T-helper 1 cell treated with Interleukin-12 subunit alpha and Interleukin-12 subunit beta and Interleukin-4 antibody, amounts not matched to agents 30 μg/mL and 1 μg/mL, for 36 hours (primary cell): Measurements from ENCODE around the gene PITX2.

Source experiments
- H3K27ac Mint-ChIP-seq: one replicate; pipeline ENCODE4 v1.8.0; 2021; ENCODE audit warnings: mild to moderate bottlenecking, mixed read lengths
- H3K27me3 Mint-ChIP-seq: one replicate; pipeline ENCODE4 v1.8.0; 2021; ENCODE audit warnings: low read depth, mixed read lengths
- H3K36me3 Mint-ChIP-seq: one replicate; pipeline ENCODE4 v1.8.0; 2021; ENCODE audit warnings: low read depth, mixed read lengths
- H3K4me1 Mint-ChIP-seq: one replicate; pipeline ENCODE4 v1.8.0; 2021; ENCODE audit warnings: low read depth, mixed read lengths
- H3K4me3 Mint-ChIP-seq: one replicate; pipeline ENCODE4 v1.8.0; 2021; ENCODE audit warnings: mild to moderate bottlenecking, moderate library complexity, mixed read lengths
- H3K9me3 Mint-ChIP-seq: one replicate; pipeline ENCODE4 v1.8.0; 2021; ENCODE audit warnings: mixed read lengths

The PITX2 gene

DNA sequence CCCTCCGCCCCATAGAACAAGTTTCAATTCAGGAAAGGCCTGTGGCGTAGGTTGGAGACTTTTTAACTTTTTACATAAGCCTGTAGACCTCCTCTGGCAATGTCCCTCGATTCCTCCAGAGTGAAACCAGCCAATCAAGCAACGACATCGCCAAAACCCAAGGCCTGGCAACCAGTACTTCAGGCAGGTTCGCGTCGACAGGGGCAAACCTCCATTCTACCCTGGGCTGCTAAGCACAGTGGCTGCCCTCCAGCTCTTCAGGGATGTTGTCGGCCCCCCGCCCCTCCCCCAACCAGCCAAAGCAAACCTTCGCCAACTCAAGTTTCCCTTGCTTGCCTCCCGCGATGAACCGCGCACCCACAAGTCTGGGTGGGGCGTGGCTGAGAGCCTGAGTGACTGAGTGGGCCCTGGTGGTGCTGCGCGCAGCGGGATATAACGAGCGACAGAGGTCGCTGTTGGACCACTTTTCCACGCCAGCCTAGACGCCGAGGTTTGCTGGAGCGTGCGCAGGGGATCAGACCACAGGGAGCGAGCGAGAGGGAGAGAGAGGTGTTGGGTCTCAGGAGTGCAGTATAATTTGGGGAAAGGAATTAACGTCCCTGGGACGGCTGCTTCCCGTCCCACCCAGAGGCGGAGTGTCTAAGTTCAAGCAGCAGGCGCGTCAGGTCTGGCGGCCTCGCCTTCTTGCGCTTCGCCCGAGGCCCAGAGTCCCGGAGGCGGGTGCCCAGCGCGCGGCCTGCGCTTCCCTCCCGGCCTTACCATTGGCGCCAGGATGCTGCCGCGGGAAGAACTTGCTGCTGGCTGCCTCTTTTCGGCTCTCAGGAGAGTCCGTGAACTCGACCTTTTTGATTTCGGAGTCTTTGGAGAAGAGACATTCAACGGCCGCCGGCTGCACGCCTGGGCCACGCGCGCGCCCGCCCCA is 9.0 kb upstream of the PITX2 start:
- H3K4me3 Mint-ChIP-seq = peak overlapping the region; percentile 63
- H3K27ac Mint-ChIP-seq = peak overlapping the region; percentile 84
- H3K4me1 Mint-ChIP-seq = peaks cover 2% of the 10 kb centered on the region
- H3K9me3 Mint-ChIP-seq = peaks cover 3% of the 10 kb centered on the region
- peaks cover 92% of the 10 kb centered on the region for H3K27me3 Mint-ChIP-seq
- peaks cover 6% of the 10 kb centered on the region for H3K36me3 Mint-ChIP-seq

DNA sequence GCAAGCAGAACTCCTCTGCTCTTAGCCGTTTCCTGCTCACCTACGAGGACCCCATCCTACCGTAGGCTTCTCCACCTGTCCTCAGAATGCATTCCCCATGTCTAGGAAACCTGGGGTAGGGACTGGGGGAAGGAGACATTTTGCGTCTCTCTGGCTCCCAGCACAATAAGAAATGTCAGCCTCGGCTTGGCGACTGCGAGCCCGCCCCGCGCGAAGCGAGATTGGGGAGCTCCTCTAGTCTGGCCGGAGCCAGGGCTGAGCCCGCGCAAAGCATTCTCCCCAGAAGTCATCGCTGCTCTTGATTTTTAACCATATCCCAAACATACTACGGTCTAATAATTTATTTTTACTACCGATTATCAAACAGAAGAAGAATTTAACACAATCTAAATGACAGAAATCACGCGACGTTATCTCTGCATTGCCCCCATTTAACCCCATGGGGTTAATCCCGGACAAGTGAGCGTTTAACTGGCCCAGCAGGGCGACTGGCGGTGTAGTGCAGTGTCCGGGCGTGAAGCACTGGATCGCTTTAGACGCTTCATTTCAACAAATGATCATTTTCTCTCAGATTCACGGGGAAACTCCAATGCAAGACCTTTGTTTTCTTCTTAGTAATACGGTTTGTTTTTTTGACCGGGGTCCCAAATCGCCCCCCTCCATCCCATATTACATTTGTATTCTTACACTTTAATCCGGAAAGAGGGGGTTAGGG is 8.0 kb upstream of the PITX2 start:
- Mint-ChIP-seq H3K27ac (peak overlapping the region; percentile 55), H3K27me3 (peaks cover 93% of the 10 kb centered on the region), H3K4me3 (no peak overlapping the region), H3K36me3 (peaks cover 6% of the 10 kb centered on the region), H3K9me3 (peaks cover 3% of the 10 kb centered on the region), H3K4me1 (peaks cover 2% of the 10 kb centered on the region)

DNA sequence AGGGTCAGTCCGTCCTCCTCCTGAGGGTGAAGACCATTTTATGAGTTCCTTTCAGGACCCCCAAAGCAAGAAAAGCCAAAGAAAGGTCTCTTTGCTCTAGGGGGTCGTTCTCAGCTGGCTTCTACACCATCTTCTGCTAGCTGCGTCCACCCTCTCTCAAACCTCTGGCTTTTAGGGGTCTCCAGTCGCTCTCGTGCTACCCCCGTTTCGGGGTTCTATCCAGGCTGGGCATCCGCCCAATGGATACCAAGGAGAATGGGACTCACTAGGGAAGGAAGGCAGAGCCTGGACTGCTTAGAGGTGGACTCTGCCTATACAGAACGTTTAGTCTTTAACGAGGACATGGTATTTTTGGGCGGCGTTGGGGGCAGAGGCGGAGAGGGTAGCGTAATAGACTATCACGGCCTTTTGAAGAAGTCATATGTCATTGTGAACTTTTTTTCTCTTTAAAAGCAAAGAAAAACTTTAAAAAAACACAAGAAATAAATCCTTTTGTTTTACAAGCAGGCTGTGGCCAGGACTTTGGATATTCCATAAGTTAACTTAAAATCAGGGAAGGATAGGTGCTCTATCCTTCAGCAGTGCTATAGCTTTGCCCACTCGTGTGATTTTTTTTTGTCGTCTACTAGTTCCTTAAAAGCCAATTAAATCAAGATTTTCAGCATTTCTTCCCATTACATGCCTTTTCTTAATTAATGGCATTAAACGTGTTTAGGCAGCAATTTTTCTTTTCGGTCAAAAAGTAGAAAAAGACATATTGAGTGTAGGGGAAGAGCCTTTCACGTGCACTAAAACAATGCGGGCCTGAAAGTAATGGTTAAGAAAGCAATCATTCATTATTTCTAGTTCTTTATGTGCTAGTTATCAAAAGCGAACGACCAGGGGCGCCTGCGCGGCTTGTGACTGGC is 7.2 kb upstream of the PITX2 start:
- peaks cover 6% of the 10 kb centered on the region for H3K36me3 Mint-ChIP-seq
- peaks cover 94% of the 10 kb centered on the region for H3K27me3 Mint-ChIP-seq

DNA sequence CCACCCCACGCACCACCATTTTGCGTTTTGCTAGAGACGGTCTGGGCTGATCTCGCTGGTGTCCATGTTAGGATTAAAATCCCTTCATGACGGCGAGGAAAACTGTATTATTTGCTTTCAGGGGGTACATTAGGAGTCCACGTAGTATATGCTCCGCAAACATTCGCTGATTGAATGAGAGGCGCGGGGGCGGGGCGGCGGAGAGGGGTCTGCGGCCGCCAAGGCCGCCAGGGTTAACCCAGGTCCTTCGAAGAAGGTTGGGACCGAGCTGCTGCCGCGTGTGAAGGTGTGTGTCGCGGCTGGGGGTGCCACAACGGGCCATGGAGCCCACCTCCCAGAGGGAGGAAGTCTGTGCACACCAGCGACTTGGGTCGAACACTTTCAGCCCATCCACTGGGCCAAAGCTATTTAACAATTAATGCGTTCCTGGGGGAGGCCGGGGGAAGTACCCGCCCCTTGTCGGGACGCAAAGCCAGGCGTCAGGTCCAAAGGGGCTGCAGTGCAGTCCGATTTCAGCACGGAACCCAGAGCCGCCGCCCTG is 6.4 kb upstream of the PITX2 start:
- Mint-ChIP-seq H3K4me3 (no peak overlapping the region), H3K36me3 (peaks cover 4% of the 10 kb centered on the region), H3K9me3 (peaks cover 3% of the 10 kb centered on the region), H3K27ac (peak overlapping the region; percentile 24), H3K4me1 (peaks cover 2% of the 10 kb centered on the region), H3K27me3 (peaks cover 94% of the 10 kb centered on the region)

More for the DNA sequence above, 7.2 kb upstream of the PITX2 start:
- H3K27ac Mint-ChIP-seq = peak overlapping the region; percentile 51
- H3K4me1 Mint-ChIP-seq = peaks cover 2% of the 10 kb centered on the region
- peaks cover 3% of the 10 kb centered on the region for H3K9me3 Mint-ChIP-seq
- H3K4me3 Mint-ChIP-seq = no peak overlapping the region

DNA sequence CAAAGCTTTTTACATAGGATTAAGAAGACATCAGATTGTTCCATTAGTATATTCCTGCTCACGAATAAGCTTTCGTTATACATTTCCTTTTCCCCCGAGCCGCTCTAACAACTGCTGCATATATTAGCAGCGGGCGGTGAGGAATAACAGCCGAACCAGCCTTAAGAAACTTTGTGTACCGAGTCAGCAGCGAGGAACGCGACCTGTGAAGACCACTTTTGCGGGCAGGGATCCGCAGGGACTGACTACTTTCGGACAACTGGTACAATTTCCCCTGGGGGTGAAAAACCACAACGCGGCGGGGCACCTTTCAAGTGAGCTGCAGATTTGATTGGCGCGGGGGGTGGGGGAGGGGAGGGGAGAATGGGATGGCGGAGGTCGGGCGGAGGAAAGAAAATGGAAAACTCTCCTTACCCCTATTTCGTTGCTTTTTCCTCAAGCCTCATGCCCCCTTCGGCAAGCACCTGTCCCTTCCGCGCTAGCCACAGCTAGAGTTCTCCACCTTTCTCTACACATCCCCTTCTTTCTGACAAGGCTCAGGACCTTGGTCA is 5.9 kb upstream of the PITX2 start:
- Mint-ChIP-seq H3K9me3 (peaks cover 5% of the 10 kb centered on the region), H3K27me3 (peaks cover 96% of the 10 kb centered on the region), H3K36me3 (peaks cover 4% of the 10 kb centered on the region), H3K4me1 (peaks cover 2% of the 10 kb centered on the region), H3K27ac (peak overlapping the region; percentile 39), H3K4me3 (no peak overlapping the region)

DNA sequence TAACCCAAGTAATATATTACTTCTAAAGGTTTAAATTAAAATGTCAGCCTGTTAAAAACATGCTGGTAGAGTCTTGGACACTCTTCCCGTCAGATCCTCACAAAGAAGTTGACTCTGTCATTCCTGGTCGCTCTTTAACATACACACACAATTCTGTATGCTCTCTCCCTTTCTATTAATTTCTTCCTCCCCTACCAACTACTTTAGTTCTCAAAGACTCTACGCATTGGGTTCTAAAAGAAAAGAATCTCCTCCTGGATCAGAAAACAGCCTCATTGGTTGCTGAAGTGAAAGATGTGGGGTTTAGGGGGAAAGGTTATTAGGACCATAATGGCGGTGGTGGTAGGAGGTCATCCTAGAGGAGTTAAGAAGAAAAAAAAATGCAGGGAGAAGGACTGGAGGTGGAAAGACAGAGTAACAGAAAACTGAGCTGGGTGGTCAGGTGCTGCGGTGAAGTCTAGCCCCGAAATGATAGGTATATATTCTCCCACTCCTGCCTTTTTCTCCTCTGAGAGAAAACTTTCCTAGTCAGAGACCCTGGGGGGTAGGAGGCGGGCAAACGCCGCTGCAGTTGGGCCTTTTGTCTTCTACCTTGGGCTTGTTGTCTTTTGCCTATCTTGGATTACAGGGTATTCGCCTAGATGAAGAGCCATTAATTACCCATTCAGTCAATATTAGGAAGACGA is 5.2 kb upstream of the PITX2 start:
- Mint-ChIP-seq H3K4me3 (no peak overlapping the region), H3K27me3 (peaks cover 96% of the 10 kb centered on the region), H3K36me3 (peaks cover 4% of the 10 kb centered on the region), H3K27ac (peak overlapping the region; percentile 42), H3K9me3 (peaks cover 11% of the 10 kb centered on the region), H3K4me1 (peaks cover 5% of the 10 kb centered on the region)

DNA sequence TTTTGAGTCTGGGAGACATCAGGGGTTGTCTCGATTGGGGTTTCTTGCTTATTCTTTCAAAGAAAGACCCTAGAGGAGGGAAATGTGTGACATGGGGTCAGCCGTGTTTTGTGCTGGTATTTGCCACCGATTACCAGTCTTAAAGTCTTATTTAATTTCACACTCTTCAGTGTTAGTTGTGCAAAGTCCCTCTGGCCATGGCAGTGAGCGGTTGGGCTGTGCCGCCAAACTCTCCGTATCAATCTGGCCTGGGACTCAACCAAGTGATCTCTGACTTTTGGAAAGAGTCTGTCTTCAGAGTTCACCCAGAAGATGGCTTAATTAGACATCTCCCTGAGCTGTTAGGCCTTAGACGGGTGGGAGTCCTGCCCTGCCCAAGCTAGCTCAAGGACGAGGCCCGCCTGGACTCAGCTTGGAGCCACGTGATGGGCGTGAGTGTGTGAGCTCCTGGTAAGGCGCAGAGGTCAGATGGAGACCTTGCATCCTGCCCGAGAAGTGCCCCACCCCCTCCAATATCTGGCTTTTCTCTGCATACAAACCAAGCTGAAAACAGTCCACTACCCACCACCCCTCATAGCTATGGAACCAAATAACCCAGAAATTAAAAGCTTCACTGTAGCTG is 3.8 kb upstream of the PITX2 start:
- Mint-ChIP-seq H3K4me3 (no peak overlapping the region), H3K4me1 (peaks cover 8% of the 10 kb centered on the region), H3K27me3 (peaks cover 98% of the 10 kb centered on the region), H3K9me3 (peaks cover 12% of the 10 kb centered on the region), H3K27ac (no peak overlapping the region), H3K36me3 (peaks cover 2% of the 10 kb centered on the region)

DNA sequence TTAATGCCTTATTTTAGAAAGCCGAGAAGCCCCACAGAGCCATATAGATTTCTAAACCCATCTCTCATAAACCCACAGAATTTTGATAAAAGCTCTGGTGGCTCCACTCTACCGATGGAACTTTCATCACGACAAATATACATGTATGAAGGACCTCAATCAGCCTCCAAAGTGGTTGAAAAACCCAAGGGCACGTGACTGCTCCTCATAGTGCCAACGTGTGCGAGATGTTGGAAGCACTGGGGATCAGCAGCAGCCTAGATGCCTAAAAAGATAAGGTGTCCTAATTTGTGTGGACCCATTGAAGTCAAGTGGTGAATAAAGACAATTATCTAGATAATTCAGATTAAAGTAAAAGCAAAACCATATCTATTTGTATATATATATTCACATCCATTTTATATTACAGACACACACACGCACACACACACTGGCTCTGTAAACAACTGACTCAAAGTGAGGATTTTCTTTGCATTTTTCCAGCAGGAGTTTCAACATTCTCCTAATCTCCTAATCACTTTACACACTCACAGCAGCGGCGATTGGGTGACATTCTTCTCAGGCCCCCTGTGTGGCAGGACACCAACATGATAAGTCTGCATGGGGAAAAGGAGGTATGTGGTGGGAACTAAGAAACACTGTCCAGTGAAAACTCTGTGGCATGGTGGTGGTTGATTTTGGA is 2.8 kb upstream of the PITX2 start:
- peaks cover 98% of the 10 kb centered on the region for H3K27me3 Mint-ChIP-seq
- peaks cover 8% of the 10 kb centered on the region for H3K4me1 Mint-ChIP-seq
- peaks cover 12% of the 10 kb centered on the region for H3K9me3 Mint-ChIP-seq
- peaks cover 2% of the 10 kb centered on the region for H3K36me3 Mint-ChIP-seq
- no peak overlapping the region for H3K4me3 Mint-ChIP-seq
- H3K27ac Mint-ChIP-seq = no peak overlapping the region

DNA sequence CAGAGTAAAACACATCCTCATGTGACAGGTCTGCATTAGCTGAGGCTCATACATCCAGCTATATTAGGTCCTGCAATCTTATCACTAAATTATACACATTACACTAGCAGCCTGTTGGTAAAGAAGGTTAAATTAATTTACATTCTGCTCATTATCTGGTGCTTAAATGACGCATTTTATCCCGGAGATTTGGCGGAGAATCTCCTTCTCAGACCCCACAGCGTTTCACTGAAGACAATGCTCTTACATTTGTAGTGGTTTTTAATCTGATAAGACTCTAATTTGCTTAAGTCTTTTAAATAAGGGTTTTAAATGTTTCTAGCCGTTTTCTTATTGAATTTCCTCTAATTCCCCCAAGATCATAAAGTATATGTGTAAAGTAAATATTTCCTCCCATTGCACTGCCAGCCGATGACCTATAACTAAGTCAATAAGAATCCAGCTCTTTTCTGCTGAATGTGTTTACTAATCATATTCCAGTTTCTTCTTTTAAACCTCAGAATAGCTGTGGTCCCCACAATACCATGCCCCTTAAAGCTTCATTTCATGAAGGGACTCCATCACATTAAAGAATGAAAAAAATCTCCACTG is 2.1 kb upstream of the PITX2 start:
- peaks cover 10% of the 10 kb centered on the region for H3K4me1 Mint-ChIP-seq
- peaks cover 98% of the 10 kb centered on the region for H3K27me3 Mint-ChIP-seq
- peaks cover 16% of the 10 kb centered on the region for H3K9me3 Mint-ChIP-seq
- H3K4me3 Mint-ChIP-seq = no peak overlapping the region
- peaks cover 2% of the 10 kb centered on the region for H3K36me3 Mint-ChIP-seq
- no peak overlapping the region for H3K27ac Mint-ChIP-seq

DNA sequence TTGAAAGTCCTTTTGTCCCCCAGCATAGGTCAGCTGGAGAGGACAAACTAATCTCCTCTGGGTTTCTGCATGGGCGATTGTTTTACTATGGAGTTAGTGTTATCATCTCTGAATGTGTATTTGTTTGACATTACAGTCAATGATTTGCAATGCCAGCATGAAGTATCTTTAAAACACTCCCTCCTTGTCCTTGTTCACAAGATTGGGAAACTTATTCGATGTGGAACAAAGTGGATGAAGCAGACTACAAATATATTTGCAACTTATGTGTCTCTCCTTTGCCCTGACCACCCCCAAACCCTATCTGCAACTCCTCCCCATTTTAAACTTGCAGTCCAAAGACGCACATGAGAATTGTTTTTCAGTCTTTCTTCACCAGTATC is 1.5 kb upstream of the PITX2 start:
- H3K4me1 Mint-ChIP-seq = peaks cover 10% of the 10 kb centered on the region
- H3K4me3 Mint-ChIP-seq = no peak overlapping the region
- H3K9me3 Mint-ChIP-seq = peaks cover 22% of the 10 kb centered on the region
- H3K27ac Mint-ChIP-seq = no peak overlapping the region
- H3K27me3 Mint-ChIP-seq = peaks cover 99% of the 10 kb centered on the region
- peaks cover 2% of the 10 kb centered on the region for H3K36me3 Mint-ChIP-seq

DNA sequence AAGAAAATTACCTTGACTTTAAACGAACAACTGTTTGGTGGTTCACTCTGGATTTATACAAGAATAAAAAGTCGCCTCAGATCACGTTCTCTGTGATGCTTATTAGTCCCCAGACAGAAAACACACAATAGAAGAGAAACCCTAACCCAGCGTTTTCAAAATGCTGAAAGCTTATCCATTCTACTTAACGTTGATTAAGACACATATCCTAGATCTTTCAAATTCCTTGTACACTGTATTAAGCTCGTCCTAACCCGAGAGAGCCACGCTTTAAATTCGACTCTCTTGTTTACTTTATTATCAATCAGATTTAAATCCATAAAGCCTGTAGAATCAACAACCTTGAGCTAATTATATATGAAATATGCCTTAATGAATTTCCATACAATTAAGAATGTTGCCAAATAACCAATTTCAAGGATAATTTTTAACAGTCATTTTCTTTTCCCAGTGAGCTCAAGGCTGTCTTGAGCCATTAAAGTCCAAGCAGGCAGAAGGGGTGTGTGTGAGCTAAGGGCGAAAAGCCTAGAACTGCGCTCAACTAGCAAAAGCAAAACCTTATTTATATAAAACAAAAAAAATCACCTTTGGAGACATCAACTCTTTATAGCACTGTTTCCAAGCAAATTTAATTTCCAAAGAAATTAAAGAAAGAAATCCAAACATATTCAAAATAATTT is 981 bp upstream of the PITX2 start:
- H3K4me3 Mint-ChIP-seq = no peak overlapping the region
- H3K9me3 Mint-ChIP-seq = peaks cover 19% of the 10 kb centered on the region
- H3K27ac Mint-ChIP-seq = peak overlapping the region; percentile 36
- H3K4me1 Mint-ChIP-seq = peaks cover 10% of the 10 kb centered on the region
- H3K36me3 Mint-ChIP-seq = peaks cover 2% of the 10 kb centered on the region
- H3K27me3 Mint-ChIP-seq = peaks cover 99% of the 10 kb centered on the region
